ENCODE measurements around the gene LBX1.
"Not testable (repeated sequence)": the region's sequence is repeated elsewhere in the genome, so short reads cannot be mapped to it uniquely, and the experiment has no call there.

The LBX1 gene

GRCh38 chr10:101202667-101203066 is 26.6 kb downstream of the LBX1 start:
- not testable (repeated sequence) for DNase-seq

- not testable (repeated sequence) for DNase-seq
Observed at GRCh38 chr10:101198326-101198977, 30.8 kb downstream of the LBX1 start.

- no peak for DNase-seq
Observed at GRCh38 chr10:101195921-101196320, 33.3 kb downstream of the LBX1 start.

DNA sequence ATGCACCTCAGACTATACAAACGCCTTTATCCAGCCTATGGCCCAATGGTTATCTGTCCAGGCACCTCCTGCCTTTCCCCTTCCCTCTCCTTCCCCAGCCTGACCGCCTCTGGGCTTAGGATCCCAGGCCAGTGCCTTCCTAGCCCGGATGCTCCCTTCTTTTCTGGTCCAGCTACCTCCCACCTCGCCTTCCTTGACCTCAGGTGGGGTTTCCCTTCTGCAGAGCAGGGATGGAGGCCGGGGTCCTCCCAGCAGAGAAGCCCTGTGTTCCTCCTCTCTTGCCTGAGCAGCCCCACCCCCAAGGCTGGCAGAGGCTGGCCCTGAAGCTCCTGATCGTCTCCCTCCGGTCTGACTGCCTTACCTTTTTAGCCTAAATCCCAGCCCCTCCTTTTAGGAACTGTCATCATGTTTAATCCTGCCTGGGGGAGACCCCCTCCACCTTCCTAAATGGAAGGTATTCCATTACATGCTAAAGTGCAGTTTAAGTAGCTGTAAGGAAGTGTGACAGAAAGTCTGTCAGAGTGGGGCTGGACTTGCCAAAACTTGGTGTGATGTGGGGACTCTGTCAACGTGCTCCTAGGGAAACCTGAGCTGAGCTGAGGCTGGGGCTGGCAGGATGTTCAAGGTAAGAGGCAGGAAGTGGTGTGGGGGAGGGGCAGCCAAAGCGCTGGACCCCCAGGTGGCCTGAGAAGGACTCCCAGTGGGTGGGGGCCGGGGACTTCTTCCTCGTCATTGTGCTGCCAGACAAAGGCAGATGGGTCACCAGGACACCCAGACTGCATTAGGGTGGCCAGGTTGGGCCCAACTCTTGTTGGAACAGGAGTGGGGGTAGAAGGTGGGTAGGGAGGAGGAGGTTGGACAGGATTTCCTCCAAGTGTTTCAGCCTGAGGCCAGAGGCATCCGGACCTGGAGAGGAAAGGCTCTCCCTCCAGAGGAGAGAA is 39.5 kb downstream of the LBX1 start:
- DNase-seq: no peak

DNA sequence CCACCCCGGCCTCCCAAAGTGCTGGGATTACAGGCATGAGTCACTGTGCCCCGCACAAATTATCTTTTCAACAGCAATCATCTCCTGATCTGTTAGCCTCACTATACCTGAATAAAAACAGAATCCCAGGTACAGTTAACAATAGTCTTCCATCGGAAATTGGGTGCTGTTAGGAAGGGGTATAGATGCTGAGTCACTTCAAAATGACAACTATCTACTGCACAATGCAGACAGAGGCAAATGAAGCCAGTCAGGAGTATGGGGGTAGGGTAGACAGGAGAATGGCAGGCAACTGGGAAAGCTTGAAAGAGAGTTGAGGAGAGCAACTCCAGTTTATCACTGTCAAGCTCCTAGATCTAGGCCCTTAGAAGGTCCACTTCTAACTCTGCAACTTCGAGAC is 40.3 kb downstream of the LBX1 start:
- no peak for DNase-seq

- DNase-seq: no peak
Observed at GRCh38 chr10:101183458-101184183, 45.6 kb downstream of the LBX1 start.

DNA sequence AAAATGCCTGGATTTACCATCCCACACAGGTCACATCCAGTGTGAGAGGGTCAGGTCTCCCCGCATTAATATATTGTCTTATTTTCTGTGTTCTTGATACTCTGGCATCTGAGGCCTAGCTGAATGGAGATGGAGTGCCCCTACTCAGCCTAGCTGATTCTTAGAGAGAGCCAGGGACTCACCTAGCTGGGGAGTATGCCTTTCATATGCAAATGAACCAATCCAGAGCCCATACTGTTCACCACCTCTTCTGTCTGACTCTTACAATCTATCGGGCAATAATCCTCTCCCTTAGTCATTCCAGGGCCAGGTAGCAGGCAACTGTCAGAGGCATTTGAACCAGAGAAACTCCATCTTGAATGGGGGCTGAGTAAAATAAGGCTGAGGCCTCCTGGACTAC is 46.3 kb downstream of the LBX1 start:
- no peak for DNase-seq

Data from stimulated activated CD4-positive, alpha-beta T cell treated with anti-CD3 and anti-CD28 coated beads, Interleukin-4, amount 100 ng/mL, for 1 hour (primary cell).